GM12801 (cell line): ENCODE results near the gene CXorf66.

Experiments used
- TF ChIP-seq, protein P1 (sequence below): IDR thresholded peaks from one replicate; pipeline ENCODE4 v1.5.1; 2011; ENCODE audit warnings: control low read depth; ENCODE audit not compliant: insufficient read length; ENCODE audit errors: extremely low read depth

The CXorf66 gene

DNA sequence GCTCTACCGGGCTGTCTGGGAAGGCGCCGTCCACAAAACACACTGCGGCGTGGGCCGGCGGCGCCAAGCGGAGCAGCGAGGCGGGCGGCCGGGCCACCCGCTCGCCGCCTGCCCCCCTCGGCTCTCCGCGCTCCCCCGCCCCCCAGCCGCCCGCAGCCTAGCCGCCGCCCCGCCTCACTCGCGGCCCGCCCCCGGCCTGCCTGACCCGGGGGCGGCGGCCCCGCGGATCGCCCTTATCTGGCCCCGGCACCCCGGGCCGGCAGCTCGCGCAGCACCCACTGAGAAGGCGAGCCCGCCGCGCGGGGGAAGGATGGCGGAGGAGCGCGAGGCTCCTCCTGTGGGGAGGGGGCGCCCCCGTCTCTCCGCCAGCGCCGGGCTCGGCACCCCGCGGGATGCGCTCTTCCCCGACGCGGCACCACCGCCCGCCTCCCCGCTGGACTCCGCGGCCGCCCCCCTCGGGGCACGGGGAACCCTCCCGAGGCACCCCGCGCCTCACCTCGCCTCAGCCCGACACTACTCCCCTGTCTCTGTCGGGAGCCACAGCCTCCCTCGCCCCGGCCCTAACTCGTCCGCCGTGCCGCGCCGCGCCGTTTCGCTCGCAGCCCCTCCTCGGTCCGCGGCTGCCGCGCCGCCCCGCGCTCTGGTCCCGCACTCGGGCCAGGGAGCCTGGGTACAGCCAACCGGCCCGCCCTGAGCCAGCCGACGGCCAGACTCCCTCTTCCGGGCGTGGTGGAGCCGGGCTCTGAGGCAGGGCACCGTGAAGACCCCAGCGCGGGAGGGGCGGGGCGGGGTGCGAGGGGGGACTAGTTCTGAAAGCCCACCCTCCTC, 33.0 kb downstream of the CXorf66 start:
- TF ChIP-seq, protein P1, sequence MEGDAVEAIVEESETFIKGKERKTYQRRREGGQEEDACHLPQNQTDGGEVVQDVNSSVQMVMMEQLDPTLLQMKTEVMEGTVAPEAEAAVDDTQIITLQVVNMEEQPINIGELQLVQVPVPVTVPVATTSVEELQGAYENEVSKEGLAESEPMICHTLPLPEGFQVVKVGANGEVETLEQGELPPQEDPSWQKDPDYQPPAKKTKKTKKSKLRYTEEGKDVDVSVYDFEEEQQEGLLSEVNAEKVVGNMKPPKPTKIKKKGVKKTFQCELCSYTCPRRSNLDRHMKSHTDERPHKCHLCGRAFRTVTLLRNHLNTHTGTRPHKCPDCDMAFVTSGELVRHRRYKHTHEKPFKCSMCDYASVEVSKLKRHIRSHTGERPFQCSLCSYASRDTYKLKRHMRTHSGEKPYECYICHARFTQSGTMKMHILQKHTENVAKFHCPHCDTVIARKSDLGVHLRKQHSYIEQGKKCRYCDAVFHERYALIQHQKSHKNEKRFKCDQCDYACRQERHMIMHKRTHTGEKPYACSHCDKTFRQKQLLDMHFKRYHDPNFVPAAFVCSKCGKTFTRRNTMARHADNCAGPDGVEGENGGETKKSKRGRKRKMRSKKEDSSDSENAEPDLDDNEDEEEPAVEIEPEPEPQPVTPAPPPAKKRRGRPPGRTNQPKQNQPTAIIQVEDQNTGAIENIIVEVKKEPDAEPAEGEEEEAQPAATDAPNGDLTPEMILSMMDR: no peak

DNA sequence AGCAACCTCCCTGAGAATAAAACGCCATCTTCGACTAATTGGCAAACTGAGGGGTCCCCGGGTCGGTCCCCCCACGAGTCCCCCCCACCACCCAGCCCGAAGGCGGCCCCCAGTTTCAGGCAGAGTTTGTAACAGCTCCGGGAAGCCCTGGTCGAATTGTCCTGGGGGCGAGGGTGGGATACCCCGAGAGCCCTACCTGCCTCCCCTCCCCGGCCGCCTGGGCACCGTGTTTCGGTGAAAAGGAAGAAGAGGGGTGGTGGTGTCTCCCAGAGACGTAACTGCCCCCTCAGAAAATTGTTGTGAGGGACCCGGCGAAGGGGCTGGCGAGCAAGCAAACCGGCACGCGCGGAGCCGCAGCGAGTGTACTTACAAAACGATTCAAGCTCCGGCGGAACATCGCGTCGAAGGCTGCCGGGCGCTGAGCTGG, 33.7 kb downstream of the CXorf66 start:
- TF ChIP-seq, protein P1: no peak

DNA sequence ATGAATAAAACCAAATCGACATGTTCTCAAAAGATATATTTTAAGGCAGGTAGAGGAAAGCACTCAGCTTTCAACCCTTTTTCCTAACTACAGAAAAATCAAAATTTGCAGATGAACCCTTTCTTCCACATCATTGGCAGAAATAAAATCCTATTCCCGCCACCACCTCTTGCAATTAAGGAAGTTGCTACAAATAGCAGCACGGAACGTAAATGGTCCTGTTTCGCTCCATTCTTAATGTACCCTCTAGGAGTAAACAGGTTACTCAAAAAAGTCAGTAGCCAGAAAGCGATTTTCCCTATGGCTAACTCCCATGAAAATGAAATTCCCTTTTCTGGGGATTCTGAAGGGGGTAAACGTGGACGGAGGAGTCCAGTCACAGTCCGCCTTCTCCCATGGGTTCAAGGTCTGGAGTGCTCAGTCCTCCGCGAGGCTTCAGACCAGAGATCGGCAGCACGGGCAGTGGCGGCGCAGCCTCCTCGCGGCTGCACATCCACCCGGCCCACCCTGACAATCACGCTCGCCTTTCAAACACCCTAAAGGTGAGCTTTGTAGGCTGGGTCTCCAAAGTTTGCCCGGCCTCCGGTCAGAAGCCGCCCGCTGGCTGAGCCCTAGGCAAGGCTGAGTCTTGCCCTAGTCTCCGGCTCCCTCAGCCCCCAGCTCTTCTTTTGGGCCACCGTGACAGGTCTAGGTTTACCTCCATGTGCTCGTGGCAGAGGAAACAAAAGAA, 34.2 kb downstream of the CXorf66 start:
- TF ChIP-seq, protein P1: no peak

DNA sequence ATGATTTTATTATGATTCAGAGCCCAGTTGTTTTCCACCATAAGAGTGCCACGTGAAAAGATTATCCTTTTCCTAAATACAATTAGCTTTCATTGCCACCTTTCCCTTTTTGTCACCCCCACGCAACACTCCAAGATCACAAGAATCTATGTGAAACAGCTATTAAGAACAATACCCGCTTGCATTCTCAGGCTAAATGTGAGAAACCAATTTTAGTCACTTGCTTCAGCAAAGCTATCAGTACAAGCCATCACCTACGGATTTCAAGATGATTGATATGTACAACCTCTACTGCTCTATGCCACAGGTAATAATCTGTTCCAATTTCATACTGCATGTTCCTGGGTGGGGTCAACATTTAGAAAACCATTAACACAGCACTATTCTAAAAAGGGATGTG, 34.9 kb downstream of the CXorf66 start:
- TF ChIP-seq, protein P1: no peak

DNA sequence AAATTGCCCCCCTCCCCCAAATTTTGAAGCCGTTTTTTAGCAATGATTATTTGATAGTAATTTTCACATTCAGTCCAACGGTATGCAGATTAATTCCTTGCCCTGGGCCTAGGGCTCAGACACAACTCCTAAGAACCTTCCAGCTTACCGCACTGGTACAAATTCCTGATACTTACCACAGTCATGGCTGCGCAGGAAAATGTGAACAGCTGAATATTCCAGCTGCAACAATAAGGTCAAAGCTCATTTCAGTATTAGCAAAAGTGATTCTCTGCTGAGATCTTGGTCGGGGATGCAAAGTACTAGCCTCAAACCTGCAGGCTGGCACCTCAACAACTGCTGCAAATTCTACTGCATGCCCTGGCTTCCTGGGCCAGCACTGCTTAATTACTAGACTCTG, 35.4 kb downstream of the CXorf66 start:
- TF ChIP-seq, protein P1: no peak

DNA sequence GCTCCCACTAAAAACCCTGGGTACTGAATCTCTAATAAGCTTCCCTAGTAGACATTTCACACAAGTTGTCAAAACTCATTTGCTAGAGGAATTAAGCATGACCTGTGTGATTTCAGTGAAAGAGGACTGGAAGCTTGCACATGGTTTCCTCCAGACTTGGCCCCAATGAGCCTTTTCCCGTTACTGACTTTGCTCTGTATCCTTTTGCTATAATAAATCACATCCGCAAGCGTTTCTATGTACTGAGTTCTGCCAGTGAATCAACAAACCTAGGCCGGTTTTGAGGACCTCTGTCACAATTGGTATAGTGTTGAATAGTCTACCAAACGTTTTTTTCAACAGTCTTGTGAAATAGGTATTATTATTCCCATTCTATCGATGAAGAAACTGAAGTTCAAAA, 40.6 kb downstream of the CXorf66 start:
- TF ChIP-seq, protein P1: no peak

DNA sequence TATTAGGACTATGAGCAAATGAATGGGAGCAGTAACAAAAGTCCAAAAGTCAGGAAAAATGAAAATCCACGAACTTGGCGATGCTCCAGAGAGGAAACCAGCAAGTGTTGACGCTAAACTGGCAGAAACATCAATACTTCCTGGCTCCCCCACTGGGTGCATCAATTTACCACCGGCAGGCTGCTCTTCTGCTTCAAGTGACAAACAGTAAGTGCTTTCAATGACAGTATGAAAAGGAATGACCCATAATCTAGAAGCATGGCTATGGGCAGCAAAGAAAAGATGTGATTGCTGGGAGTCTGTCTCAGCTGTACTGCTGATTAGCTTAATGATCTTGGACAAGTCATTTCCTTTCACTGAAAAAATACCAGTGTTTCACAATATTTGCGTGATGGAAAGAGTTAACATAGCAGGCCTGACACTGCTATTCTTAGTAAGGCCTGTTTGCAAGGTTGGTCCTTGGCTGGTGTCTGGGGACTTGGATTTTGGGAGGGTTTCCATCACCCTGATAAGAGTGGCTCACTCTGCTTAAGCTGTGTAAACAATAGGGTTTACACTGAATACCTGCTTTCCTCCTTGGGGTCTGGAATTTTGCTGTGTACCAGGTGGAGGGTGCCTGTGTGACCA, 41.1 kb downstream of the CXorf66 start:
- TF ChIP-seq, protein P1: no peak
